NCI-H526 (cell line): Measurements from ENCODE around the gene GPR26.
"Not testable (repeated sequence)": the region's sequence is repeated elsewhere in the genome, so short reads cannot be mapped to it uniquely, and the experiment has no call there.

ENCODE experiments used
- DNase-seq, 2 experiments: peaks; one replicate each; lab custom pipeline; 2025; lab: John Stamatoyannopoulos, UW

The GPR26 gene

DNA sequence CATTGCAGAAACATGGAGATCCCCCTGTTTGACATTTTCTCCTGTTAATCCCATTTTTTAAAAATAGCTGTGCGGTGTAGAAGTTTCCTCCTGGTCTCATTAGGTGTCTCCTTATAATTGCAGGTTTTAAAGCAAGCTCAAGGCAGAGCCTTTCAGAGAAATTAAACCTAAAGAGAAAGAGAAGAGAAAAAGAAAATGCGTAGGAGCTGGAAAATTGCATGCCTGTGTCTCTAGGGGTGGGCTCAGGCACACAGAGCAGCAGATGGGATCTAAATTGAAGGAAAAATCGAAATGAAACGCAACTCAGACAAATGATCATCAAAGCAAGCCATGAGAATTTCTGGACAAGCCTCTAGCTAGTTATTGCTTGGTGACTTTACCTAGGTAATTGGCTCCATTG, 40.1 kb downstream of the GPR26 start:
- no peak for DNase-seq

DNA sequence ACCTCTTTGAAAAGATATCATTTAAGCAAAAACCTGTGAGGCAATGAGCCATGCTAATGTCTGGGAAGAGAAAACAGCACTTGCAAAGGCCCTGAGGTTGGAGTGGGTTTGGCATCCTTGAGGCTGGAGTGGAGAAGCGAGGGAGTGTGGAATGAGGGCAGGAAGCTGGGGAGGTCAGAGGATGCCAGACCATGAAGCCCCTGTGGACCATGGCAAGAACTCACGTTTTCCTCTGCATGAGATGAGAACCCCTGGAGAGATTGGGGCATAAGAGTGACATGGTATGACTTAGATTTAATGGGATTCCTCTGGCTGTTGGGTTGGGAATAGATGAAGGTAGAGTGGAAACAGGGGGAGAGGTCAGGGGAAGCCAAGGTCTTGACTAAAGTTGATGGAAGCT, 49.4 kb downstream of the GPR26 start:
- no peak for DNase-seq

DNA sequence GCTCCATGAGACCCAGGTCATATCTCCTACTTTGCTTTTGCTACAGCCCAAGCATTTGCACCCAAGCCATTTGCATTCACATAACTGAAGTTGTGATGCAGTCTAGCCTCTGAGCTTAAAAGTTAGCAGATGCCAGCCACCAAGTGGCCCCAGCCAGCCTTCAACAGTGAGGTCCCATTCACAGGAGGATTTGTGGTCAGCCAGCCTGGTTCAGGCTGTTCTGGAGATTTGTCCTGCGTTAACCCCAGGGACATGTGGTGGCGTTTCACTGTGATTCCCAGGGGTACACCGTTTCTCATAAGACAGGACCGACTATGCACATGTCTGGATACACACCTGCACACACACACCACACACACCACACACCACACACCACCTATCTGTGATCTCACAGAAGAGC, 51.2 kb downstream of the GPR26 start:
- DNase-seq: no peak

DNA sequence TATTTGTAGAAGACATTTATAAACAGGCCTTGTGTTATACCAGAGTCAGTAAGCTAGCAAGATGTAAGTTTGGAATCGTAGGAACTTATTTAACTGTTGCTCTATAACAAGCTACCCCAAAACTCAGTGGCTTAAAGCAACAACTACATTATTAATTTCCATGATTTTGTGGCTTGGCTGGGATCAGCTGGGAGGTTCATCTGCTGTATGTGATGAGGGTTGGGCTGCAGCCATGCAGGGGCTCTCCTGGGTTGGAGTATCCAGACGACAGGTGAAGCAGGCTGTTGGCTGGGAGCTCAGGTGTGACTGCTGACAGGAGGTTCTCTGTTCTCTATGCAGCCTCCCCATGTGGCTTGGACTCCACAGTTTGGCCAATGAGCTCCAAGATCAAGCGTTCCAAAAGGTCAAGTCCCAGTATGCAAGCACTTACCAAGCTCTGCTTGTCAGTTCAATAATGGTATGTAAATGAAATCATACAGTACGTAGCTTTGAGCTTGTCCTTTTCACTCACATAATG, 52.4 kb downstream of the GPR26 start:
- no peak for DNase-seq

DNA sequence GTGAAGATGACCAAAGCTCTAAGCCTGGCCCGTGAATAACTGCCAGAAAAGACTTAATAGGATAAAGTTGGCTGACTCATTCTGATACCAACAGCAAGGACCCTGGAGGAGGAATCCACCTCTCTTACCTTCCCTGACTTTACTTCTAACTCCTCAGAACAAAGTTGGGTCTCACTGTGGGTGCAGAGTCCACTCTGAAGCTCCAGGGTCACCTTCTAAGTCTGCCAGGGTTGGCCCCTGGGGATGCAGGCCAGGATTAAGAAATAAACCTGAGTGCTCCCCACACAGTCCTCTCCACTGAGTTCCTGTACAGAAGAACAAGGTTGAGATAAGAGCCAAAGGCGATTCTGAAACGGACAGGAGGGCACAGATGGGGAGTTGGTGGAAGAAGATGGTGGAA, 54.4 kb downstream of the GPR26 start:
- DNase-seq: no peak

DNA sequence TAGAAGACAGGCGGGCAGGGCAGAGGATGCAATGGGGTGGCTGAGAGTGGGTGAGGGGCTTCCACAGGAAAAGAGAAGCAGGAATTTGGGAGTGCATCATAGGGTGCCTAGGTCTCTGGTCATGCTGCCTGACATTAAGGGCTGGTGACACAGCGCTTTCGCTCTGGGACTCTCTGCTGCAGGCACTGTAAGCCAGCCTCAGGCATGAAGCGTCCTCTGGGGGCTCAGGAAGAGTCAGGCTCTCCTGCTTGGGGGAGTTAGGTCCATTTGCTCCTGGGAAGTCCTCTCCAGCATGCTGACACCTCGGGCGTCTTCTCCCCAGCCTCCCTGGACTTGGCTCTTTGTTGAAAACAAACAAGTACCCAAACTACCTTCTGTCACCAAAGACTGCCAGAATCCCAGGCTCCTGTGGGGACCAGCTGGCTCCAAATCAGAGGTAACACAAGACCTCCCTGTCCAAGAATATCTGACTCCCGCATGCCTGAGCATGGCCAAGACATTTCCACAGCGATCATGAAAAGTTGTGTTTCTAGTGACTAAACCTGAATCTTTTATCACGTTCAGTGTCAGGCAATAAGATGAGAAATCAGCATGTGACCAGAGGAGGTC, 55.4 kb downstream of the GPR26 start:
- DNase-seq: no peak

DNA sequence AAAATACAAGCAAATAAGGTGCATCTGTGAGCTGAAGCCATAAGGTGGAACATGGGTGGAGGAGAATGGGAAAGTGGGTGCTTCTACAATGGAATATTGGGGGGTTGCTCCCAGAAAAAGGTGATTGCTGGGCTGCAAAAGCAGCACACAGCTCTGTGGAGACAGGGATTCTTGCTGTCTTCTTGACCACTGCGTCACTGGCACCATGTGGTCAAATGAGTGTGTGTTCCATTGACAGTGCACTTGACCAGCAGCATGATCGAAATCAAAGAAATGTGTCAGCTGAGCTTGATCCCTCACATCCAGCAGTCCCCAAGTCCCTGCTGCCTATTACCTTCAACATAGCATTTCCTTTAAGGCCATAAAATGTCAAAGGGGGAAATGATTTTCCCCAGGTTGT, 56.2 kb downstream of the GPR26 start:
- DNase-seq: no peak

DNA sequence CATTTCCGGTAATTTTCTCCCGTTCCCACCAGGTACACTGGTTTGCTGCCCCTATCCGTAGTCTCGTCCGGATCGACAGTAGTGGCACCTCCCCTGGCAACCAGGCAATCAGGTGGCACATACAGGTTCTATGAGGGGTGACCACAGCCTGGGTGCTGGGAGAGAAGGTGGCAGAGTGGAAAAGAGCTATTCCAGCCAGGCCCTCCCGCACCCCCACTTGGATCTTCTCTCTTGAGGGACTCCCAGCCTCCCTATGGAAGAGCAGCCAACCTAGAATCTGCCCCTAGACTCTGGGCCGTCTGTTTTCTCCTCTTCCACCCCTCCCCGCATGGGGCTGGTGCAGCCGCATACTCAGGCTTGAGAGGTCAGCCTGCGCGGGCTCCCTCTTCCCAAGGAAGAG, 58.6 kb downstream of the GPR26 start:
- no peak for DNase-seq

DNA sequence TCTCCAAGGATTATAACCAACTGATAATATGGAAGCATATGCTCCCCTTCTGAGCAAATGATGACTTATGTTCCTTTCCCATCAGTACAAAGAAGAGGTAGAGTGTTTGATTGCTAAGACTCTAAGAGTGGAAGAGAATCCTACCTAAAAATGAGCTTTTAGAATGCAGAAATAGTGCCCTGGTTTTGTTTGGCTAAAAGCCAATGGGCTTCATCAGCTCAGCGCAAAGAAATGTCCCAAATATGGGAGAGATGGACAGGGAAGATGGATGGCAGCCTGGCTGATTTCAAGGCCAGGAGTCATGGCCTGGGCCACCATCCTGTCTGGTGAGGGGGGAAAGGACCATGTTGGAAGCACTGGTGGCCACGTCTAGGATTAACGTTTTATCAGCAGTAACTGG, 60.2 kb downstream of the GPR26 start:
- DNase-seq: no peak

DNA sequence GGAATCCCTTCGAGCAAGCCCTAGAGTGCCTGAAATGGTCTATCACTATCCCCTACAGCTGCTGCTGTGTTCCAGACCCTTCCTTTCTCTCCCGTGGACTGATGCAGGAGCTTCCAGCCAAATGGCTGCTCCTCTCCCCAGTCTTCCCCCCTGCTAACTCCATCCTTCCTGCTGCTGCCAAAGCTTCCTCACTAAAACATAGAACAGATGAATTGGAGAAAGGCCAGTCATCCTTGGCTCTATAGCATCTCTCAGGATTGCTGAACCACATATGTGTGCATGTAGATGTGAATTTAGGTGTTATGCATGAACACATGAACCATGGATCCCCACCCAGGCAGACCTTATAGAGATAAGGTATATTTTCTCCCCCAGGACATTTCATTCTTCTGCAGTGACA, 60.7 kb downstream of the GPR26 start:
- no peak for DNase-seq

DNA sequence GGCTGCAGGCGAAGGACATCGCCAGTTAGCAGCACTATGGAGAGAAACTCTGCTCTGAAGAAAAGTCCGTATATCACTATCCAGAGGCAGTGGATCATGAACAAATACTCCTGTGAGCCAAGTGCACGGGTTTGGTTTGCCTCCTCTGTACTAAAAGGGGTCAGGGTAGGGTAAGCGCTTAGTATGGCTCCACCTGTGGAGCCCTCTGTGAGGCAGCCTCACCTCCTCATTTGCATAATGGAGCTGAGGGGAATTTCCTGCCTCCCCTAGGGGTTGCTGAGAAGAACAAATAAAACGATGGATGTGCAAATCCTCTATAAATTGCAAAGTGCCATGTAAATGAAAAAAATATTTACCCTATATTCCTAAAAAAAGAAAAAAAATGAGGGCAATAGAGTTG, 63.4 kb downstream of the GPR26 start:
- no peak for DNase-seq

DNA sequence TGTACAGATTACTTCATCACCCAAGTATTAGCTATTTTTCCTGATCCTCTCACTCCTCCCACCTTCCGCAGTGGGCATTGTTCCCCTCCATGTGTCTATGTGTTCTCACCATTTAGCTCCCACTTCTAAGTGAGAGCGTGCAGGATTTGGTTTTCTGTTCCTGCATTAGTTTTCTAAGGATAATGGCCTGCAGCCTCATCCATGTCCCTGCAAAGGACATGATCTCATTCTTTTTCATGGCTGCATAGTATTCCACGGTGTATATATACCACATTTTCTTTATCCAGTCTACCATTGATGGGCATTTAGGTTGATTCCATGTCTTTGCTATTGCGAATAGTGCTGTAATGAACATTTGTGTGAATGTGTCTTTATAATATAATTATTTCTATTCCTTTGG, 70.8 kb downstream of the GPR26 start:
- not testable (repeated sequence) for DNase-seq

DNA sequence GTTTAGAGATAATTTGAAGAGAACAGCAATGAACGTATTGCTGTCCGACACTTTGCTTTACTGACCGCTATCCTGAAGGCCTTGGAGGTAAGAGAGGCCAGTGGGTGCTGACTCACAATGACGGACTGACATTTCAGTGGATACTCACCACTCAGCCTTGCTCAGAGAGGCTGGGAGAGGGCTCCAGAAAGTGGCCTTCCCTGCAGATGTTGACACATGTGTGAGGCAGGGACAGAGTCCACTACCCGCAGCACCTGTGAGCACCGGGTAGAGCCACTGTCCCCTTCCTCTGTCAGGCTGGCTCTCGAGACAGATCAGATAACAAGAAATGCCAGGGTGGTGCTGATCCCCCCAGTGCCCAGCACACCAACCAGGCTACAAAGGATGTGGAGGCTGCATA, 75.0 kb downstream of the GPR26 start:
- DNase-seq: no peak

DNA sequence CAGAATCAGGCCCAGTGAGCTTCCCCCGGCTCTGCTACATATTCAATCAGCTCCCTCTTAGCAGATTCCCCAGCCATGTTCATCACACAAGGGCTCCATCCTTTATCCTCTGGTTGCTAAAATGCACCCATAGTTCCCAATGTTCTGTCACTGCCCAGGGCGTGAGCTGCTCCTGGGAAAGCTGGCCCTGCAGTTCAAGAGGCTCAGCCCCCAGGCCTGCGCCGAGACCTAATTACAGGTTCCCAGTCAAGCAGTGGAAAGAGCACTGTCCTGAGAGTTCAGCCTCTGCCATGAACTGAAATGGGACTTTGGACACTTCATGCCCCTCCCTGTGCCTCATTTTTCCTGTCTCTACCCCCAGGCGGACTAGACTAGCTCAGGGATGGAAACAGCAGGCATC, 75.6 kb downstream of the GPR26 start:
- no peak for DNase-seq

DNA sequence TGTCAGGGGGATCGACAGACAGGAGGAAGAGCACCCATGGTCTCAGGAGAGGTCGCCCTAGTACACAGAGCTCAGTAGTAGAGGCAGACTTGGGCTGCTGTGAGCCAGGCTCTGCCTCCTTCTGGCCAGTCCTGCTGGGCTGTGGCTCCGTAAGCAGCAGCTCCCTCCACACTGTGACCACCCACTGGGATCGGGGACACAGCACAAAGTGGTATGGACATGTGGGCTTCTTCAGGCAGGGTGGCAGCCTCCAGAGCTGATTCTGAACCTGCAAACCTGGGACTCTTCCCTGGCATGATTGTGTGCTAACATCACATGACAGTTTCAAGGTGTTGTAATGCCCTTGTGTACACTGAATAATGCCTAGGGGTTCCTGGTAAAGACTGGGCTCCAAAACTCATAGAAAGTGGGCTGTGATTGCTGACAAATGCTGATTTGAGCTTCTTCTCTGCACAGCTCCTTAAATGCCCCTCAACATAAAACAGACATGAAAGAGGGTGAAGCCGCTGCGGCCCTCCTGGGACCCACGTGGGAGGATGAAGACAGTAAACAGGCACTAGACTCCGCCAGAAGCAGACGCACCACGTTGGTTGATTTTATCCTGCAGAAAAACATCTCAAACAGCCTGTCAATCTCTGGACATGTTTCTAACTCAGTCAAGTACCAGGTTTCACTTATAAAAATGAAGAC, 76.7 kb downstream of the GPR26 start:
- DNase-seq: no peak

DNA sequence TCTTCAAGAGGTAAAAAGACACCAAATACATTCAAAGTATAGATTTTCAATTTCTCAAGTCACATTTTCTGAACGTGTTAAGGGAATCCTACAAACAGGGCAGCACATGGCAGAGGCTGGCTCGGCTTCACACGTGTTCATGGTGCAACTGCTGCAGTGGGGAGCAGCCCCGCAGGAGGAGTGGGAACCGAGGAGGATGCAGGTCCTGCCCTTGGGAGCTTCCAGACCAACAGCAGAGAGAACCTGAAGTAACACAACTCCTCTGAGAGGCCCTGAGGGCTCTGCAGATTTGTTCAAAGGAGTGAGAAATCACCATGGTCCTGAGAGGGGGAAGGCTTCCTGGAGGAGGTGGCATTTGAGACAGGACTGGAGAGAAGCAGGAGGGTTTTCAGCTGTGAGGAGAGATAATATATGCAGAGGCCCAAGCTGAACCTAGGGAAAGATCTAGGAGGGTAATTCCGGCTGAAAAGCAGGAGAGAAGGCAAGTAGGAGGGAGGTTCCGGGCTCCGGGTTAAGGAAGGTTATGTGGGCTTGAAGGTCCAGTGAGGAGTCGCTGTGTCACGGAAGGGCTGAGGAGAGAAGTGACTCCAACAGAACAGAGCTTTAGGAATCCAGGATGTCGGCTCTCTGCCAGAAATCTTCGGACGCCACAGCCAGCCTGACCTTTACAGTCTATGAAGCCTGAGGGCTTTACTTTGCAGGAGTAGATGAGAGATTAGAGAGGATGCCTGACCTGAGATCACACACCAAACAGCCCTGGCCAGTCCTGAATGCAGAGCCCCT, 77.5 kb downstream of the GPR26 start:
- no peak for DNase-seq

DNA sequence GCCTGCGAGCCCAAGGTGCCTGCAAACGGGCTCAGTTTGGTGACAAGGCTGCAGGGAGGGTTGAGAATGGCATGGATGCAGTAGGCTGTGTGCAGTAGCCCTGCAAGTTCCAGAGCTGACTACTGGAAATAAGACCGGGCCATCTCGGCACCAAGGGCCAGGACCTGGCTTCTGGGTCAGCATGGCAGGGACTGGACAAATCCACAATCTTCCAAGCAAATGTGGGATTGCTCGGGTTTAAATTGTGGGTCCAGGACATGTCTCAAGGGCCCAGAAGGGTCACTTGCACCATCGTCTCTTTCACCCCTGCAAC, 78.0 kb downstream of the GPR26 start:
- no peak for DNase-seq
